GM12873 (cell line): ENCODE measurements around the gene MED20.

ENCODE experiments used
- TF ChIP-seq, protein P1 (sequence below): IDR thresholded peaks from 2 replicates; pipeline ENCODE4 v1.5.1; 2012; ENCODE audit warnings: low read depth, mild to moderate bottlenecking, moderate library complexity, low read length, control low read depth; ENCODE audit not compliant: insufficient read depth; ENCODE audit errors: missing control alignments

The MED20 gene

DNA sequence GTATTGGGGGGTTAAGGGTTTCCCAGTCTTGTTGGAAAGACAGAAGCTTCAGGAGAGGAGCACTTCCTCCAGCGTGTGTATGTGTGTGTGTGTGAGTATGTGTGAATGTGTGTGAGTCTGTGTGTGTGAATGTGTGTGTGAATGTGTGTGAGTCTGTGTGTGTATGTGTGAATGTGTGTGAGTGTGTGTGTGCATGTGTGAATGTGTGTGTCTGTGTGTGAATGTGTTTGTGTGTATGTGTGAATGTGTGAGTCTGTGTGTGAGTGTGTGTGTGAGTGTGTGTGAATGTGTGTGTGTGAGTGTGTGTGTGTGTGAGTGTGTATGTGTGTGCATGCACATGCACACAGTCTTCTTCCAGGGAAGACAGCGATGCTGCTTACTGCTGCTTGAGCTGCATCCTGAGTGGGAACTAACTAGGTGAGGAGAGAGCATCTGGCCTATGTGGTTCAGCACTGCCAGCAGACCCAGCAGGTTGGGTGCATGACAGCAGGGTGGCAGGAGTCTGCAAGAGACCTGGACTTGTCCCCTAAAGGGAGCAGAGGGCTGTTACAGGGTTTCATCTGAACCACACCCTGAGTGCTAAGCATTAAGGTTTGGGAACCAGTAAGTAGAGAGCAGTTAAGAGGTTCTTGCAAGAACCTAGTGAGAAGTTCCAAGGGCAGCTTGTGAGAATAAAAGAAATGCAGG is 43.4 kb upstream of the MED20 start:
- TF ChIP-seq, protein P1, sequence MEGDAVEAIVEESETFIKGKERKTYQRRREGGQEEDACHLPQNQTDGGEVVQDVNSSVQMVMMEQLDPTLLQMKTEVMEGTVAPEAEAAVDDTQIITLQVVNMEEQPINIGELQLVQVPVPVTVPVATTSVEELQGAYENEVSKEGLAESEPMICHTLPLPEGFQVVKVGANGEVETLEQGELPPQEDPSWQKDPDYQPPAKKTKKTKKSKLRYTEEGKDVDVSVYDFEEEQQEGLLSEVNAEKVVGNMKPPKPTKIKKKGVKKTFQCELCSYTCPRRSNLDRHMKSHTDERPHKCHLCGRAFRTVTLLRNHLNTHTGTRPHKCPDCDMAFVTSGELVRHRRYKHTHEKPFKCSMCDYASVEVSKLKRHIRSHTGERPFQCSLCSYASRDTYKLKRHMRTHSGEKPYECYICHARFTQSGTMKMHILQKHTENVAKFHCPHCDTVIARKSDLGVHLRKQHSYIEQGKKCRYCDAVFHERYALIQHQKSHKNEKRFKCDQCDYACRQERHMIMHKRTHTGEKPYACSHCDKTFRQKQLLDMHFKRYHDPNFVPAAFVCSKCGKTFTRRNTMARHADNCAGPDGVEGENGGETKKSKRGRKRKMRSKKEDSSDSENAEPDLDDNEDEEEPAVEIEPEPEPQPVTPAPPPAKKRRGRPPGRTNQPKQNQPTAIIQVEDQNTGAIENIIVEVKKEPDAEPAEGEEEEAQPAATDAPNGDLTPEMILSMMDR, result no peak

DNA sequence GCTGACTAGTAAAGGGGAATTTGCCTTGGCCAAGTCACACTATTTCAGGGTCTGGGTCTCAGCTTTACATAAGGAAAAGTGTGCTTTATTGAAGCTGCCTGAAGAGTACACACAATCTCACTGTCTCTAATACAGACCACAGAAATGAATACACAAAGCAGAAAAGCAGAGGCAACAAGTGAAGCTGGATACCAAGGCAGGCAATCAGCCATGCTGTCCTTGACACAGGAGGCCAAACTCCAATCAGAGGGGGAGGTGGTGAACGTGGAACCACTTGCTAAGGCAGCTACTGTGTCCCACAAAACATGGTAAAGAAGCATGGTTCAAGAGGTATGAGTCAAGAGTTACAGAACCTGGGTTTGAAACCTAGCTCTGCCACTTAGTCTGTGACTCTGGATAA is 42.4 kb upstream of the MED20 start:
- TF ChIP-seq, protein P1, result no peak

DNA sequence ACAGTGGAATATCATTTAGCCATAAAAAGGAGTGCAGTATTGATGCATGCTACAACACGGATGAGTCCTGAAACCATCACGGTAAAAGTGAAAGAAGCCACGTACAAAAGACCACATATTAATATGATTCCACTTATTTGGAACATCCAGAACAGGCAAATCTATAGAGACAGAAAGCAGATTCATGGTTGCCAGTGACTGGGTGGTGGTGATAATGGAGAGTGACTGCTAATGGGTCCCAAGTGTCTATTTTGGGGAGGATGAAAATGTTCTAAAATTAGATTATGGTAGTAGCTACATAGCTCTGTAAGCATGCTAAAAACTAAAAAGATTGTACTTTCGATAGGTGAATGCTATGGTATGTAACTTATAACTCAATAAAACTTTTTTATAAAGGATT is 39.1 kb upstream of the MED20 start:
- TF ChIP-seq, protein P1, result no peak

DNA sequence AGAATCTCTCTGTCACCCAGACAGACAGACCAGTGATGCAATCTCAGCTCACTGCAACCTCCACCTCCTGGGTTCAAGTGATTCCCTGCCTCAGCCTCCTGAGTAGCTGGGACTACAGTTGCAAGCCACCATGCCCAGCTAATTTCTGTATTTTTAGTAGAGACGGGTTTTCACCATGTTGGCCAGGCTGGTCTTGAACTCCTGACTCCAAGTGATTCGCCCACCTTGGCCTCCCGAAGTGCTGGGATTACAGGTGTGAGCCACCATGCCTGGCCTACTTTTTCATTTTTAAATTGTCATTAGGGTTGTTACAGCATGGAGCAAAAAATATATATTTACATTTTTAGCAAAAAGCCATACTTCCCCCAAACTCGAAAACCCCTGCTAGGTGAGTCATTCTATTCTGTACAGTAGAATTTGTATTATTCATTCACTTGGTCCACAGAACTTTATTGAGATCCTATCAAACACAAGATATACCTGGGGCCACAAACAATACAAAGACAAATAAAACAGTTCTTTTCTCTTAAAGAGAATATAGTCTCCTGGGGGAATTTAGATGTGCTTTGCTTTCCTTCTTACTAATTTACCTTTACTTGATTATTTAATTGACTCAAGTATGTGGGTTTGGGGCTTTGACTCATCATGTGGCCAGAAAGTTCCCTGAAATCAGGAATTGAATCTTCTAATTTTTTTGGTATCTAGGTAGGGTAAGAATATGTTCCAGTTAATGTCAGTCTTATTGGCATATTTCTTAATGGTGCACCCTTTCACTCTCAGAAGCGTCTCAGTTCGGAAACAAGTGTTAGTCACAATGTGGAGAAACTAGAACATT is 37.3 kb upstream of the MED20 start:
- TF ChIP-seq, protein P1, result no peak

DNA sequence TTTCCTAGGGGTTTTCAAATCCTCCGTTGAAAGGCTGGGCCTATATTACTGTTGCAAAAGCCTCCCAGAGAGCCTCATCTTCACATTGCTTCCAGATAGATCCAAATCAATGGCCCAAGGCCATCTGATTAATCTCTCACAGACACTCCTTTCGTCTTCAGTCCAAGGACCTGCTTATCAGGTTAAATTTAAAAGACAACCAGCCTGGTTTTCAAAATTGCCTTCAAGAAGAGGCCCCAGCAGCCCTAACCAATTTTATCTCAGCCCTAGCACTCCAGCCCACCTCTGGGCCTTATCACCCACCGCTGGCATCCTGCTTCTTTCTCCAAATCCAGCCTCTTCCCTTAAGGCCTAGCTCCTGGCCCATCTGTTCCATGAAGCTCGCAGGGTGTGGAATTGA is 36.2 kb upstream of the MED20 start:
- TF ChIP-seq, protein P1, result no peak

DNA sequence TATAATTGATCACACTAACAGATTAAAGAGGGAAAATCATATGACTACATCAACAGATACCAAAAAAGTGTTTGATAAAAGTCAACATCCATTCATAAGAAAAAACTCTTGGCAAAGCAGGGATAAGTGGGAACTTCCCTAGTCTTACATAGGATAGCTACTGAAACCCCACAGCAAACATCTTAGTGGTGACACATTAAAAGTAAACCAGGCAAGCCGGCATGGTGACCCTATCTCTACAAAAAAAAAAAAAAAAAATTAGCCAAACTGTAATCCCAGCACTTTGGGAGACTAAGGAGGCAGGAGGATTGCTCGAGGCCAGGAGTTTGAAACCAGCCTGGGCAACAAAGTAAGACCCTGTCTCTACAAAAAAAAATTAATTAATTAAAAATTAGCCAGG is 34.5 kb upstream of the MED20 start:
- TF ChIP-seq, protein P1, result no peak

DNA sequence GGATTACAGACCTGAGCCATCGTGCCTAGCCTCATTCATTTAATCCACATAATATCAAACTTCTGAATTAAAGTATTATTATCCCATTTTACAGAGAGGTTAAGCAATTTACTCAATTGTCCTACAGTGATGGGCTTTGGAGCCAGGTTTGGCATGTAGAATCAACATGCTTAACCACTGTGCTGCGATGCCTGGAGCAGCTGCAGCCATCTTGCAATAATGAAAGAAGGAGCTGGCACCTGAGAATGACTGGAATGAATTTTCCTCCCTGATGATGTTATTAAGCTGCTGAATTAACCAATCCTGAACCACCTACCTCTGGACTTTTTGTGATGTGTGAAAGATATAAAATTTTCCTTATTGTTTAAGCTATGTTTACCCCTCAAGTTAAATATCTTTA is 33.7 kb upstream of the MED20 start:
- TF ChIP-seq, protein P1, result no peak
